ENCODE results near the gene CREB3. TPM values are rescaled to one million over a fixed set of nuclear protein-coding genes. Genes with fewer than 3 reads are reported as not detected.

The CREB3 gene
- total RNA-seq, 1 experiment from 2014 or later: 54.1 TPM

DNA sequence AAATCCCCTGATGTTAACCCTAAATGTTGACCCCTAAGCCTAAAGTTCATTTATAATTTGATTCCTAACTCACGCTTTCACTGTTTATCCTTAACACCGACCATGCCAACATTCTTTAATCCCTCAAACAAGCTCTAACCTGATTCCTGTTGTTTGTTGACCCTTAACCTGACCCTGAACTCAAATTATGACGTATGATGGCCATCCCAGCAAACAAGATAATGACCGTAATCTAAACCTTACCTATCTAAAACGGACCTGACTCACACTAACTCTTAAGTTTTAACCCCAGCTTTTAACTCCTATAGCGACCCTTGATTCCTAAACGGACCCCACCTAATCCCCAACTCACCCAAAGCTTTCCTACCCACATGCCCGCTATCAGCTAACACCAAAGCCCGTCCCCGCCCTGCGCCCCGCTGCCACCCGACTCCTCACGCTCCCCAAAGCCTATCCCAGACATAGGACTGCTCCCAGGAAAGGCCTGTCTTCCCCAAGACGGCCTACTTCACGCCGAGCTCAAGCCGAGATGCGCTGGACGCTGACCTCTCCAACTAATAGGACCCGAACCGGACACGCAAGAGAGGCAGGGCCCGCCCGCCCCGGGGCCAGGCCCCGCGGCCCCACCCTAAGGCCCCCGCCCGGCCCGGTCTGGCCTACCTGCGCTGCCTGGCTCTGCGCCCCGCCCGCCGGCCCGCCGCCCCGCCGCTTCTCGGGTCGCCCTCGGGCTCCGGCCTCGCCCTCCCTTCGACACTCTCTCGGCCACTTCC is 866 bp upstream of the CREB3 start:
- no peak for DNase-seq
- Mint-ChIP-seq H3K9me3 (ENCODE audit: unreplicated experiment) (no peaks in the 10 kb centered on the region), H3K4me1 (ENCODE audit: low read depth, unreplicated experiment) (no peaks in the 10 kb centered on the region), H3K27me3 (ENCODE audit: insufficient read depth, unreplicated experiment) (no peaks in the 10 kb centered on the region), H3K36me3 (ENCODE audit: insufficient read depth, unreplicated experiment) (peaks cover 48% of the 10 kb centered on the region), H3K27ac (ENCODE audit: unreplicated experiment) (no peak overlapping the region), H3K4me3 (ENCODE audit: unreplicated experiment) (no peak overlapping the region)
- intact Hi-C loops (cut with micrococcal nuclease; ENCODE audit: unreplicated experiment): loop anchor here (1.0 to 10.0 kb wide), 8 partner anchors 17 to 617 kb away; partner anchors contain the start of genes ATOSB, GBA2, RGP1 and TESK1
- no peaks in the 10 kb centered on the region for H3K27me3 ChIP-seq (replicated peaks; ENCODE audit: control insufficient read depth, insufficient read depth, low read length)
- peaks cover 46% of the 10 kb centered on the region for H3K4me1 ChIP-seq
- H3K9me3 ChIP-seq: no peaks in the 10 kb centered on the region
- TF ChIP-seq, protein P1, sequence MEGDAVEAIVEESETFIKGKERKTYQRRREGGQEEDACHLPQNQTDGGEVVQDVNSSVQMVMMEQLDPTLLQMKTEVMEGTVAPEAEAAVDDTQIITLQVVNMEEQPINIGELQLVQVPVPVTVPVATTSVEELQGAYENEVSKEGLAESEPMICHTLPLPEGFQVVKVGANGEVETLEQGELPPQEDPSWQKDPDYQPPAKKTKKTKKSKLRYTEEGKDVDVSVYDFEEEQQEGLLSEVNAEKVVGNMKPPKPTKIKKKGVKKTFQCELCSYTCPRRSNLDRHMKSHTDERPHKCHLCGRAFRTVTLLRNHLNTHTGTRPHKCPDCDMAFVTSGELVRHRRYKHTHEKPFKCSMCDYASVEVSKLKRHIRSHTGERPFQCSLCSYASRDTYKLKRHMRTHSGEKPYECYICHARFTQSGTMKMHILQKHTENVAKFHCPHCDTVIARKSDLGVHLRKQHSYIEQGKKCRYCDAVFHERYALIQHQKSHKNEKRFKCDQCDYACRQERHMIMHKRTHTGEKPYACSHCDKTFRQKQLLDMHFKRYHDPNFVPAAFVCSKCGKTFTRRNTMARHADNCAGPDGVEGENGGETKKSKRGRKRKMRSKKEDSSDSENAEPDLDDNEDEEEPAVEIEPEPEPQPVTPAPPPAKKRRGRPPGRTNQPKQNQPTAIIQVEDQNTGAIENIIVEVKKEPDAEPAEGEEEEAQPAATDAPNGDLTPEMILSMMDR (IDR thresholded peaks at IDR 0.05; ENCODE audit: insufficient read depth in 1 of 2, low read depth in 1 of 2, low read length in 1 of 2, severe bottlenecking in 1 of 2, unreplicated experiment in 1 of 2): no peak
- H3K36me3 ChIP-seq (ENCODE audit: control insufficient read depth, insufficient read depth, low read length): peaks cover 1% of the 10 kb centered on the region
- BruUV-seq (replicated peaks): TSS peak; percentile 46
- ChIA-PET POLR2A (interaction anchor here (0.6 to 3.1 kb wide), 14 partner anchors 9 to 231 kb away, joined by 3 to 41 read pairs (median 6); partner anchors contain the start of genes ARHGEF39, CA9, CCDC107 and GBA2), CTCF (interaction anchor here (0.6 to 2.8 kb wide), 10 partner anchors 17 to 223 kb away, joined by 3 to 19 read pairs (median 6); partner anchors contain the start of genes ARHGEF39, CCDC107, GBA2 and RGP1)
- peak overlapping the region; percentile 83 for H3K4me3 ChIP-seq (ENCODE audit: low read depth, low read length)

- Histone ChIP-seq H3K27me3 (replicated peaks; ENCODE audit: control insufficient read depth, insufficient read depth, low read length) (no peaks in the 10 kb centered on the region), H3K4me1 (peaks cover 34% of the 10 kb centered on the region), H3K36me3 (ENCODE audit: control insufficient read depth, insufficient read depth, low read length) (peaks cover 1% of the 10 kb centered on the region), H3K4me3 (ENCODE audit: low read depth, low read length) (peak overlapping the region; percentile 83), H3K9me3 (no peaks in the 10 kb centered on the region)
- intact Hi-C loops (cut with micrococcal nuclease; ENCODE audit: unreplicated experiment): loop anchor here (1.0 to 10.0 kb wide), 9 partner anchors 16 to 618 kb away; partner anchors contain the start of genes ATOSB, GBA2, HINT2 and RGP1
- H3K4me3 Mint-ChIP-seq (ENCODE audit: unreplicated experiment): no peak overlapping the region
- CTCF ChIA-PET: interaction anchor here (0.7 to 2.8 kb wide), 11 partner anchors 14 to 259 kb away, joined by 3 to 19 read pairs (median 6); partner anchors contain the start of genes ARHGEF39, CCDC107, GBA2 and RGP1
- TF ChIP-seq, protein P1 (IDR thresholded peaks at IDR 0.05; ENCODE audit: insufficient read depth in 1 of 2, low read depth in 1 of 2, low read length in 1 of 2, severe bottlenecking in 1 of 2, unreplicated experiment in 1 of 2): peak in 1 of 2 experiments; percentile 24
- H3K27me3 Mint-ChIP-seq (ENCODE audit: insufficient read depth, unreplicated experiment): no peaks in the 10 kb centered on the region
- no peaks in the 10 kb centered on the region for H3K9me3 Mint-ChIP-seq (ENCODE audit: unreplicated experiment)
- no peak overlapping the region for H3K27ac Mint-ChIP-seq (ENCODE audit: unreplicated experiment)
- POLR2A ChIA-PET: interaction anchor here (0.6 to 3.1 kb wide), 9 partner anchors 8 to 785 kb away, joined by 5 to 41 read pairs (median 6); partner anchors contain the start of genes ARHGEF39, CCDC107, GBA2 and RGP1
- peak; percentile 75 to 81 for DNase-seq
- H3K36me3 Mint-ChIP-seq (ENCODE audit: insufficient read depth, unreplicated experiment): peaks cover 55% of the 10 kb centered on the region
- no peaks in the 10 kb centered on the region for H3K4me1 Mint-ChIP-seq (ENCODE audit: low read depth, unreplicated experiment)
- BruUV-seq (replicated peaks): TSS peak; percentile 51
Observed at GRCh38 chr9:35732800-35733541, 505 bp downstream of the CREB3 start.

GRCh38 chr9:35734096-35734495 is 1.6 kb downstream of the CREB3 start:
- no peaks in the 10 kb centered on the region for H3K4me1 Mint-ChIP-seq (ENCODE audit: low read depth, unreplicated experiment)
- H3K4me1 ChIP-seq: peaks cover 27% of the 10 kb centered on the region
- BruUV-seq (replicated peaks): no TSS peak
- H3K9me3 ChIP-seq: no peaks in the 10 kb centered on the region
- H3K4me3 Mint-ChIP-seq (ENCODE audit: unreplicated experiment): no peak overlapping the region
- H3K27ac Mint-ChIP-seq (ENCODE audit: unreplicated experiment): no peak overlapping the region
- TF ChIP-seq, protein P1 (IDR thresholded peaks at IDR 0.05; ENCODE audit: insufficient read depth in 1 of 2, low read depth in 1 of 2, low read length in 1 of 2, severe bottlenecking in 1 of 2, unreplicated experiment in 1 of 2): no peak
- H3K4me3 ChIP-seq (ENCODE audit: low read depth, low read length): no peak overlapping the region
- ChIA-PET CTCF (no interaction called here), POLR2A (interaction anchor here (0.6 kb wide), 1 partner anchor 16 kb away, joined by 3 read pairs; no protein-coding TSS in a partner anchor)
- no peaks in the 10 kb centered on the region for H3K9me3 Mint-ChIP-seq (ENCODE audit: unreplicated experiment)
- intact Hi-C loops (cut with micrococcal nuclease; ENCODE audit: unreplicated experiment): loop anchor here (10.0 kb wide), 2 partner anchors 249 to 619 kb away; partner anchors contain the start of gene ATOSB
- no peaks in the 10 kb centered on the region for H3K27me3 ChIP-seq (replicated peaks; ENCODE audit: control insufficient read depth, insufficient read depth, low read length)
- no peaks in the 10 kb centered on the region for H3K27me3 Mint-ChIP-seq (ENCODE audit: insufficient read depth, unreplicated experiment)
- H3K36me3 Mint-ChIP-seq (ENCODE audit: insufficient read depth, unreplicated experiment): peaks cover 66% of the 10 kb centered on the region
- H3K36me3 ChIP-seq (ENCODE audit: control insufficient read depth, insufficient read depth, low read length): peaks cover 1% of the 10 kb centered on the region
- no peak for DNase-seq
